ENCODE results near the gene ACSL1. TPM values are rescaled to one million over a fixed set of nuclear protein-coding genes. Genes with fewer than 3 reads are reported as not detected.

ACSL1 gene
- total RNA-seq, 1 experiment from 2014 or later: 12.5 TPM

GRCh38 chr4:184825141-184825895 is 450 bp downstream of the ACSL1 start:
- BruUV-seq (replicated peaks): no TSS peak
- ATAC-seq (peak; percentile 71), DNase-seq (ENCODE audit: low read depth, low spot score) (no peak)
- Histone ChIP-seq H3K4me1 (ENCODE audit: control insufficient read depth in 1 of 2, insufficient read depth in 2 of 2, low read length in 2 of 2) (peaks cover 6 to 17% of the 10 kb centered on the region in 2 experiments), H3K9me3 (ENCODE audit: control insufficient read depth in 1 of 2, insufficient read depth in 1 of 2, low read depth in 1 of 2, low read length in 2 of 2) (no peaks in the 10 kb centered on the region), H3K27ac (ENCODE audit: low read depth, low read length) (peak overlapping the region; percentile 19; the same call in 1 of the 2 replicates), H3K4me3 (replicated peaks in 1 of 2; ENCODE audit: low read depth in 1 of 2, low read length in 2 of 2) (peak overlapping the region; percentile 45 to 67), H3K9ac (ENCODE audit: low read length) (peak overlapping the region; percentile 54), H2AFZ (ENCODE audit: low read depth, low read length, poor library complexity, severe bottlenecking) (no peak overlapping the region), H4K20me1 (ENCODE audit: insufficient read depth) (no peaks in the 10 kb centered on the region), H3K36me3 (ENCODE audit: control insufficient read depth in 1 of 2, insufficient read depth in 2 of 2, low read length in 2 of 2) (no peaks in the 10 kb centered on the region), H3K27me3 (ENCODE audit: insufficient read depth, low read length) (no peaks in the 10 kb centered on the region), H3K79me2 (ENCODE audit: insufficient read depth, low read length) (no peaks in the 10 kb centered on the region), H3K9me2 (ENCODE audit: insufficient read depth) (no peaks in the 10 kb centered on the region), H3K4me2 (ENCODE audit: low read length) (peak overlapping the region; percentile 95)
- POLR2A ChIA-PET: no interaction called here
- no peak for TF ChIP-seq ATF3 (IDR thresholded peaks at IDR 0.05)
- TF ChIP-seq ZFX (IDR thresholded peaks at IDR 0.05): peak; percentile 79
- CTCF ChIA-PET: no interaction called here
- intact Hi-C loops (cut with micrococcal nuclease): loop anchor here (5.0 kb wide), 1 partner anchor 307 kb away; no protein-coding TSS in a partner anchor
- RAD21 ChIA-PET (ENCODE audit: low non-redundant PET in 1 of 2, low total read pairs in 2 of 2, uncharacterized antibody in 2 of 2, unreplicated experiment in 2 of 2): no interaction called here

- TF ChIP-seq JUND (IDR thresholded peaks at IDR 0.05) (no peak), RAD21 (IDR thresholded peaks at IDR 0.05; ENCODE audit: low read depth) (no peak), POLR2A (IDR thresholded peaks at IDR 0.05; ENCODE audit: borderline replicate concordance, extremely low read depth, insufficient read depth, insufficient read length) (no peak), EZH2phosphoT487 (IDR thresholded peaks at IDR 0.05; ENCODE audit: borderline replicate concordance) (no peak), CTCF (IDR thresholded peaks at IDR 0.05 in 2 of 3, conservative IDR thresholded peaks at IDR 0.05 in 1 of 3; ENCODE audit: borderline replicate concordance in 1 of 3, insufficient read depth in 1 of 3, low read depth in 2 of 3, low read length in 2 of 3) (no peak), SP1 (IDR thresholded peaks at IDR 0.05; ENCODE audit: low read depth) (no peak), SRF (IDR thresholded peaks at IDR 0.05; ENCODE audit: low read depth) (no peak), TCF7L2 (IDR thresholded peaks at IDR 0.05; ENCODE audit: borderline replicate concordance, extremely low read depth, insufficient read depth, insufficient read length) (no peak), CEBPB (IDR thresholded peaks at IDR 0.05; ENCODE audit: low read depth) (no peak), FOSL1 (IDR thresholded peaks at IDR 0.05; ENCODE audit: low read depth) (no peak)
- TF ChIP-seq, protein P1, sequence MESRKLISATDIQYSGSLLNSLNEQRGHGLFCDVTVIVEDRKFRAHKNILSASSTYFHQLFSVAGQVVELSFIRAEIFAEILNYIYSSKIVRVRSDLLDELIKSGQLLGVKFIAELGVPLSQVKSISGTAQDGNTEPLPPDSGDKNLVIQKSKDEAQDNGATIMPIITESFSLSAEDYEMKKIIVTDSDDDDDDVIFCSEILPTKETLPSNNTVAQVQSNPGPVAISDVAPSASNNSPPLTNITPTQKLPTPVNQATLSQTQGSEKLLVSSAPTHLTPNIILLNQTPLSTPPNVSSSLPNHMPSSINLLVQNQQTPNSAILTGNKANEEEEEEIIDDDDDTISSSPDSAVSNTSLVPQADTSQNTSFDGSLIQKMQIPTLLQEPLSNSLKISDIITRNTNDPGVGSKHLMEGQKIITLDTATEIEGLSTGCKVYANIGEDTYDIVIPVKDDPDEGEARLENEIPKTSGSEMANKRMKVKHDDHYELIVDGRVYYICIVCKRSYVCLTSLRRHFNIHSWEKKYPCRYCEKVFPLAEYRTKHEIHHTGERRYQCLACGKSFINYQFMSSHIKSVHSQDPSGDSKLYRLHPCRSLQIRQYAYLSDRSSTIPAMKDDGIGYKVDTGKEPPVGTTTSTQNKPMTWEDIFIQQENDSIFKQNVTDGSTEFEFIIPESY (IDR thresholded peaks at IDR 0.05; ENCODE audit: extremely low read depth, insufficient replicate concordance, low read length): no peak
- intact Hi-C loops (cut with micrococcal nuclease): loop anchor here (5.0 kb wide), 1 partner anchor 308 kb away; no protein-coding TSS in a partner anchor
- ChIA-PET POLR2A (no interaction called here), CTCF (interaction anchor here (0.7 kb wide), 1 partner anchor 91 kb away, joined by 3 read pairs; the partner anchor contains the start of gene CENPU), RAD21 (ENCODE audit: low non-redundant PET in 1 of 2, low total read pairs in 2 of 2, uncharacterized antibody in 2 of 2, unreplicated experiment in 2 of 2) (no interaction called here)
- Histone ChIP-seq H3K27me3 (ENCODE audit: insufficient read depth, low read length) (no peaks in the 10 kb centered on the region), H3K79me2 (ENCODE audit: insufficient read depth, low read length) (no peaks in the 10 kb centered on the region), H3K9me3 (ENCODE audit: control insufficient read depth in 1 of 2, insufficient read depth in 1 of 2, low read depth in 1 of 2, low read length in 2 of 2) (no peaks in the 10 kb centered on the region), H2AFZ (ENCODE audit: low read depth, low read length, poor library complexity, severe bottlenecking) (no peak overlapping the region), H3K4me3 (replicated peaks in 1 of 2; ENCODE audit: low read depth in 1 of 2, low read length in 2 of 2) (peak overlapping the region; percentile 45 to 67), H3K9me2 (ENCODE audit: insufficient read depth) (no peaks in the 10 kb centered on the region), H3K36me3 (ENCODE audit: control insufficient read depth in 1 of 2, insufficient read depth in 2 of 2, low read length in 2 of 2) (no peaks in the 10 kb centered on the region), H3K4me2 (ENCODE audit: low read length) (peak overlapping the region; percentile 95), H3K9ac (ENCODE audit: low read length) (peak overlapping the region; percentile 54; the same call in 1 of the 2 replicates), H3K4me1 (ENCODE audit: control insufficient read depth in 1 of 2, insufficient read depth in 2 of 2, low read length in 2 of 2) (peaks cover 6 to 17% of the 10 kb centered on the region in 2 experiments), H4K20me1 (ENCODE audit: insufficient read depth) (no peaks in the 10 kb centered on the region), H3K27ac (ENCODE audit: low read depth, low read length) (no peak overlapping the region)
- no TSS peak for BruUV-seq (replicated peaks)
- ATAC-seq: no peak
- DNase-seq (ENCODE audit: low read depth, low spot score): no peak
Measured at GRCh38 chr4:184824776-184825084, 1.0 kb downstream of the ACSL1 start.
